Measurements from ENCODE around the gene ZCCHC7.

GRCh38 chr9:37100327-37100726 is 20.0 kb upstream of the ZCCHC7 start:
- TF ChIP-seq, protein P1, sequence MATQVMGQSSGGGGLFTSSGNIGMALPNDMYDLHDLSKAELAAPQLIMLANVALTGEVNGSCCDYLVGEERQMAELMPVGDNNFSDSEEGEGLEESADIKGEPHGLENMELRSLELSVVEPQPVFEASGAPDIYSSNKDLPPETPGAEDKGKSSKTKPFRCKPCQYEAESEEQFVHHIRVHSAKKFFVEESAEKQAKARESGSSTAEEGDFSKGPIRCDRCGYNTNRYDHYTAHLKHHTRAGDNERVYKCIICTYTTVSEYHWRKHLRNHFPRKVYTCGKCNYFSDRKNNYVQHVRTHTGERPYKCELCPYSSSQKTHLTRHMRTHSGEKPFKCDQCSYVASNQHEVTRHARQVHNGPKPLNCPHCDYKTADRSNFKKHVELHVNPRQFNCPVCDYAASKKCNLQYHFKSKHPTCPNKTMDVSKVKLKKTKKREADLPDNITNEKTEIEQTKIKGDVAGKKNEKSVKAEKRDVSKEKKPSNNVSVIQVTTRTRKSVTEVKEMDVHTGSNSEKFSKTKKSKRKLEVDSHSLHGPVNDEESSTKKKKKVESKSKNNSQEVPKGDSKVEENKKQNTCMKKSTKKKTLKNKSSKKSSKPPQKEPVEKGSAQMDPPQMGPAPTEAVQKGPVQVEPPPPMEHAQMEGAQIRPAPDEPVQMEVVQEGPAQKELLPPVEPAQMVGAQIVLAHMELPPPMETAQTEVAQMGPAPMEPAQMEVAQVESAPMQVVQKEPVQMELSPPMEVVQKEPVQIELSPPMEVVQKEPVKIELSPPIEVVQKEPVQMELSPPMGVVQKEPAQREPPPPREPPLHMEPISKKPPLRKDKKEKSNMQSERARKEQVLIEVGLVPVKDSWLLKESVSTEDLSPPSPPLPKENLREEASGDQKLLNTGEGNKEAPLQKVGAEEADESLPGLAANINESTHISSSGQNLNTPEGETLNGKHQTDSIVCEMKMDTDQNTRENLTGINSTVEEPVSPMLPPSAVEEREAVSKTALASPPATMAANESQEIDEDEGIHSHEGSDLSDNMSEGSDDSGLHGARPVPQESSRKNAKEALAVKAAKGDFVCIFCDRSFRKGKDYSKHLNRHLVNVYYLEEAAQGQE (IDR thresholded peaks at IDR 0.05; ENCODE audit: insufficient read depth in 1 of 2, low read depth in 2 of 2, low read length in 2 of 2) = no peak
- TF ChIP-seq TAF1 (IDR thresholded peaks at IDR 0.05; ENCODE audit: borderline replicate concordance, insufficient read depth, low read length) (no peak), POLR2AphosphoS5 (IDR thresholded peaks at IDR 0.05; ENCODE audit: low read depth, low read length) (no peak), SIN3A (IDR thresholded peaks at IDR 0.05; ENCODE audit: borderline replicate concordance, insufficient read depth, low read length) (no peak)

Measured in PFSK-1 (cell line).